Activated CD8-positive, alpha-beta T cell treated with anti-CD3 and anti-CD28 coated beads for 36 hours (primary cell): ENCODE measurements around the gene MAN1B1. TPM values are rescaled to one million over a fixed set of nuclear protein-coding genes. Genes with fewer than 3 reads are reported as not detected.

ENCODE experiments used
- ATAC-seq: fragments of 200-7000 bp; cut with Tn5 transposase; one replicate; pipeline ENCODE4 v1.10.0; 2021; ENCODE audit warnings: mild to moderate bottlenecking, moderate library complexity
- CTCF ChIA-PET: fragments of 350-600 bp; sonication (Branson Sonifier 250); formaldehyde crosslinking; loops from one replicate; lab custom pipeline; 2021; ENCODE audit warnings: antibody characterized with exemption; lab: Charles Lee
- POLR2A ChIA-PET: fragments of 350-600 bp; sonication (Branson Sonifier 250); formaldehyde crosslinking; loops from one replicate; lab custom pipeline; 2021; ENCODE audit warnings: antibody characterized with exemption; lab: Charles Lee
- DNase-seq: peaks from one replicate; pipeline ENCODE4 v3.0.0-alpha.2; 2020
- H3K27ac Mint-ChIP-seq: one replicate; pipeline ENCODE4 v1.8.0; 2021; ENCODE audit warnings: mild to moderate bottlenecking, mixed read lengths
- H3K27me3 Mint-ChIP-seq: one replicate; pipeline ENCODE4 v1.8.0; 2021; ENCODE audit warnings: mixed read lengths
- H3K36me3 Mint-ChIP-seq: one replicate; pipeline ENCODE4 v1.8.0; 2021; ENCODE audit warnings: low read depth, mixed read lengths
- H3K4me1 Mint-ChIP-seq: one replicate; pipeline ENCODE4 v1.8.0; 2021; ENCODE audit warnings: low read depth, mixed read lengths
- H3K4me3 Mint-ChIP-seq: one replicate; pipeline ENCODE4 v1.8.0; 2021; ENCODE audit warnings: mild to moderate bottlenecking, moderate library complexity, mixed read lengths
- H3K9me3 Mint-ChIP-seq: one replicate; pipeline ENCODE4 v1.8.0; 2021; ENCODE audit warnings: mixed read lengths
- intact Hi-C: fragments of 100-400 bp; cut with micrococcal nuclease; formaldehyde crosslinking; loops from one replicate; pipeline ENCODE4 v1.10.0; 2022
- total RNA-seq, 2 experiments: library from RNA; stranded (reverse); gene quantifications; one replicate each; pipeline ENCODE4 v1.2.3, GENCODE V29; 2021
- TF ChIP-seq, protein P1 (sequence below): fragments of 200-600 bp; IDR thresholded peaks from one replicate; pipeline ENCODE4 v1.8.0; 2022; ENCODE audit warnings: antibody characterized with exemption, mild to moderate bottlenecking

Gene MAN1B1
- total RNA-seq, 2 experiments from 2014 or later: 31.1 to 33.2 TPM

DNA sequence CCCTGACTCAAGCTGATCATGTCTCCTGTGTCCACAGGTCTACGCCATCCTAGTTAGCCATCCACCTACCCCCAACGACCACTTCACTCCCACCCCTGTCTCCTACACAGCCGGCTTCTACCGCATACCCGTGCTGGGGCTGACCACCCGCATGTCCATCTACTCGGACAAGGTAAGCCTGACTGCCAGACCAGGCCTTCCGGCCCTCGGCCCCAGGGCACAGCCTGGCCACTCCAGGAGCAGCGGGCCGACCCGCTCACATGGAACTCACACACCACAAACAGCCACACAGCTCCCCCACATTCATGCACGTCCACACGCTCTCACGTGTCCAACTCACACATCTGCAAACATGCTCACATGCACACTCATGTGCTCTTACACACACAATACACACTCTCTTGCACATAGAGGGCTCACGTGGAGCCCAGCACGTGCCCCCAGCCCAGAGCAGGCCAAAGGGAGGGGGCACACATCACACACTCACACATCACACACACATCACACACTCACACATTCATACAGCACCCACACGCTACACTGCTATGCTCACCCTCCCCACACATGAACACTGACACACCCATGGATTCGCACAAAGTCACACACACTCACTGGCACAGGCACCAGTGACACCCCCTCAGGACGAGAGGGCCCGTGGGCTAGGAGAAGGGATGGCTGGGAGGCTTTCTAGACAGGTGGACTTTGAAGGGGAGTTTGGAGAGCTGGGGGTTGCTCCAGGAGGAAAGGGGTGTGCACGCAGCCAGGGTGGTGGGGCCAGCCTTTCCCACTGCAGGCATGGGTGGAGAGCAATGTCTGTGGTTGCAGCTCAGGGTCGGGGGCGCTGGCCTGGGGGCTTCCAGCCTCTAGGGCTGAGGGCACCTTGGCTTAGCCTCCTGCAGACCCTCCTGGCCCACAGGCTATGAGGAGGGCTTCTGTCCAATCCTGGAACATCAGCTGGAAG lies 55.5 kb downstream of the MAN1B1 start:
- TF ChIP-seq, protein P1, sequence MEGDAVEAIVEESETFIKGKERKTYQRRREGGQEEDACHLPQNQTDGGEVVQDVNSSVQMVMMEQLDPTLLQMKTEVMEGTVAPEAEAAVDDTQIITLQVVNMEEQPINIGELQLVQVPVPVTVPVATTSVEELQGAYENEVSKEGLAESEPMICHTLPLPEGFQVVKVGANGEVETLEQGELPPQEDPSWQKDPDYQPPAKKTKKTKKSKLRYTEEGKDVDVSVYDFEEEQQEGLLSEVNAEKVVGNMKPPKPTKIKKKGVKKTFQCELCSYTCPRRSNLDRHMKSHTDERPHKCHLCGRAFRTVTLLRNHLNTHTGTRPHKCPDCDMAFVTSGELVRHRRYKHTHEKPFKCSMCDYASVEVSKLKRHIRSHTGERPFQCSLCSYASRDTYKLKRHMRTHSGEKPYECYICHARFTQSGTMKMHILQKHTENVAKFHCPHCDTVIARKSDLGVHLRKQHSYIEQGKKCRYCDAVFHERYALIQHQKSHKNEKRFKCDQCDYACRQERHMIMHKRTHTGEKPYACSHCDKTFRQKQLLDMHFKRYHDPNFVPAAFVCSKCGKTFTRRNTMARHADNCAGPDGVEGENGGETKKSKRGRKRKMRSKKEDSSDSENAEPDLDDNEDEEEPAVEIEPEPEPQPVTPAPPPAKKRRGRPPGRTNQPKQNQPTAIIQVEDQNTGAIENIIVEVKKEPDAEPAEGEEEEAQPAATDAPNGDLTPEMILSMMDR: no peak
- ATAC-seq (no peak), DNase-seq (no peak)
- no peaks in the 10 kb centered on the region for H3K36me3 Mint-ChIP-seq
- no peak overlapping the region for H3K27ac Mint-ChIP-seq
- intact Hi-C loops: no loop called here
- H3K4me1 Mint-ChIP-seq: peaks cover 5% of the 10 kb centered on the region
- H3K9me3 Mint-ChIP-seq: no peaks in the 10 kb centered on the region
- ChIA-PET CTCF (no interaction called here), POLR2A (no interaction called here)
- H3K4me3 Mint-ChIP-seq: no peak overlapping the region
- H3K27me3 Mint-ChIP-seq: peaks cover 49% of the 10 kb centered on the region

DNA sequence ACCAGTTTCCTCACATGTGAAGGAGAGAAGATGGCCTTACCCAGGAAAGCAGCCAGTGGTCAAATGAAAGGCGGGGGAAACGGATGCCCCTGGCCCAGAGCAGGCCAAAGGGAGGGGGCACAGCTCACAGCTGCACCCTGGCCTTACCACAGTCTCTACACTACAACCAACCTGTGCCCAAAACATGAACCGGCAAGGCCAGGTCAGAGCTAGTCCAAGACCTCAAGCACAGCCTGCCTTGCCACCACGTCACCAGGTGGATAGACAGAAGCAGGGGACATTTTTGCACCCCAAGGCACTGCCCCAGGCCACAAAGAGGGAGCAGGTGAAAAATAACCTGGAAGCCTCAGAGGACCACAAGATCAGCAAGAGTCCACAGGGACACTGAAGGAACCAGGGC lies 56.7 kb downstream of the MAN1B1 start:
- H3K4me1 Mint-ChIP-seq: peaks cover 3% of the 10 kb centered on the region
- intact Hi-C loops: no loop called here
- H3K27ac Mint-ChIP-seq: no peak overlapping the region
- TF ChIP-seq, protein P1: no peak
- POLR2A ChIA-PET: interaction anchor here (1.2 kb wide), 1 partner anchor 14 kb away, joined by 3 read pairs; no protein-coding TSS in a partner anchor
- CTCF ChIA-PET: no interaction called here
- no peak for DNase-seq
- H3K4me3 Mint-ChIP-seq: no peak overlapping the region
- H3K9me3 Mint-ChIP-seq: no peaks in the 10 kb centered on the region
- no peak for ATAC-seq
- H3K36me3 Mint-ChIP-seq: no peaks in the 10 kb centered on the region
- H3K27me3 Mint-ChIP-seq: peaks cover 38% of the 10 kb centered on the region

DNA sequence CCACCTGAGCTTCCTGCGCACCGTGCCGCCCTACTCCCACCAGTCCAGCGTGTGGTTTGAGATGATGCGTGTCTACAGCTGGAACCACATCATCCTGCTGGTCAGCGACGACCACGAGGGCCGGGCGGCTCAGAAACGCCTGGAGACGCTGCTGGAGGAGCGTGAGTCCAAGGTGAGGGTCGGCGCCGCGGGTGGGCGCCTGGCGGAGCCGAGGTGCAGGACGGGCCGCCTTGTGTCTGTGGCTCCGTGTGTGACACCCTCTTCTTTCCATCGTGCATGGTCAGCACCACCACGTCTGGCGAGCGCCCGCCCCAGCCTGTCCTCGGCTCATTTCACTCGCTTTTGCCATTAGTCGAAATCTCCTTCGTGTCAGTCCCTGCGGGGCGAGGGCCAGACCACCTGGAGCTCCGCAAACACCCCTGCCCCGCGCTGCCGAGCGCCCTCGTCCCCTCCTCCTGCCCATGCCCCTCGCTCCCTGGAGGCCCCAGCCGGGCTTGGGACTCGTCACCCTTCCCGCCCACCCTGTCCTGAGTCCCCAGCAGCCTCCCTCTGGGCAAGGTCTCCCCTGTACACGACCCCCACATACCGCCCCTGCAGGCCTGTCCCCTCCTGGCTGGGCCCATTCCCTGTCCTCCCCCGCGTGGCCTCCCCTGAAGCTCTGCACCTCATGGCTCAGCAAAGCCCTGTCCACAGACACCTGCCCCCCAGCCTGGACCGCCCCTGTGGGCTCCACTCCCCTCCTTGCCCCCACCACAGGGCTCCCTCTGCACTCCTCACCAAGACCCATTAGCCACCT lies 59.1 kb downstream of the MAN1B1 start:
- Mint-ChIP-seq H3K9me3 (no peaks in the 10 kb centered on the region), H3K4me1 (no peaks in the 10 kb centered on the region), H3K27me3 (peaks cover 19% of the 10 kb centered on the region), H3K4me3 (no peak overlapping the region), H3K36me3 (no peaks in the 10 kb centered on the region), H3K27ac (no peak overlapping the region)
- ATAC-seq (no peak), DNase-seq (no peak)
- CTCF ChIA-PET: no interaction called here
- POLR2A ChIA-PET: interaction anchor here (0.7 to 0.9 kb wide), 2 partner anchors 16 to 49 kb away, joined by 3 to 4 read pairs; no protein-coding TSS in a partner anchor
- TF ChIP-seq, protein P1: no peak
- intact Hi-C loops: no loop called here

DNA sequence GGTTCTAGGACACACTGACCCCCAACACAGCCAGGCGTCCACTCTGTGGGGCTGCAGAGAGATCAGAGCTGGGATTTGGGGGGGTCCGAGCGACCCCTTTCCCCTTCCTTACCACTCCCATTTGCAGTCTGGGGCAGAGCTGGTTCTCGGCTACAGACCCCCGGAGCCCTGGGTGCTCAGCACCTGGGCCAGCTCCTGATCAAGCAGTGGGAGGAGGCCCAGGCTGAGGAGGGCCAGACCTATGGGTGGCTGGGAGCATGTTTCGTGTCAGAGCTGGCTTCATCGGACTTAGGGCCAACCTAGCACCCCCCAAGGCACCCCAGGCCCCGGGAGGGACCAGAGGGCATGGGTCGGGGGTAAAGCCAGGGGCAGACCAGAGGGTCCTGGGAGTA lies 59.7 kb downstream of the MAN1B1 start:
- TF ChIP-seq, protein P1: no peak
- ATAC-seq: no peak
- intact Hi-C loops: no loop called here
- Mint-ChIP-seq H3K27ac (no peak overlapping the region), H3K36me3 (no peaks in the 10 kb centered on the region), H3K4me1 (peaks cover 5% of the 10 kb centered on the region), H3K9me3 (no peaks in the 10 kb centered on the region), H3K4me3 (no peak overlapping the region), H3K27me3 (peaks cover 17% of the 10 kb centered on the region)
- POLR2A ChIA-PET: interaction anchor here (0.7 to 0.9 kb wide), 2 partner anchors 17 to 49 kb away, joined by 3 to 4 read pairs; no protein-coding TSS in a partner anchor
- CTCF ChIA-PET: no interaction called here
- no peak for DNase-seq
